PC-9 (cell line): Measurements from ENCODE around the gene FFAR3.
"Not testable (repeated sequence)": the region's sequence is repeated elsewhere in the genome, so short reads cannot be mapped to it uniquely, and the experiment has no call there.

Experiments used
- EZH2 ChIP-seq: fragments of 200-600 bp; sonication (generic); IDR thresholded peaks from 2 replicates; pipeline ENCODE4 v1.8.0; 2017; ENCODE audit warnings: antibody characterized with exemption, low read depth
- TF ChIP-seq, protein P1 (sequence below): fragments of 200-600 bp; sonication (generic); conservative IDR thresholded peaks from 2 replicates; pipeline ENCODE4 v1.6.1; 2017; ENCODE audit warnings: mixed run types, antibody characterized with exemption, mild to moderate bottlenecking, moderate library complexity

GRCh38 chr19:35379545-35379944 is 21.3 kb downstream of the FFAR3 start:
- TF ChIP-seq, protein P1, sequence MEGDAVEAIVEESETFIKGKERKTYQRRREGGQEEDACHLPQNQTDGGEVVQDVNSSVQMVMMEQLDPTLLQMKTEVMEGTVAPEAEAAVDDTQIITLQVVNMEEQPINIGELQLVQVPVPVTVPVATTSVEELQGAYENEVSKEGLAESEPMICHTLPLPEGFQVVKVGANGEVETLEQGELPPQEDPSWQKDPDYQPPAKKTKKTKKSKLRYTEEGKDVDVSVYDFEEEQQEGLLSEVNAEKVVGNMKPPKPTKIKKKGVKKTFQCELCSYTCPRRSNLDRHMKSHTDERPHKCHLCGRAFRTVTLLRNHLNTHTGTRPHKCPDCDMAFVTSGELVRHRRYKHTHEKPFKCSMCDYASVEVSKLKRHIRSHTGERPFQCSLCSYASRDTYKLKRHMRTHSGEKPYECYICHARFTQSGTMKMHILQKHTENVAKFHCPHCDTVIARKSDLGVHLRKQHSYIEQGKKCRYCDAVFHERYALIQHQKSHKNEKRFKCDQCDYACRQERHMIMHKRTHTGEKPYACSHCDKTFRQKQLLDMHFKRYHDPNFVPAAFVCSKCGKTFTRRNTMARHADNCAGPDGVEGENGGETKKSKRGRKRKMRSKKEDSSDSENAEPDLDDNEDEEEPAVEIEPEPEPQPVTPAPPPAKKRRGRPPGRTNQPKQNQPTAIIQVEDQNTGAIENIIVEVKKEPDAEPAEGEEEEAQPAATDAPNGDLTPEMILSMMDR: not testable (repeated sequence)
- TF ChIP-seq EZH2: not testable (repeated sequence)
